Body of pancreas (tissue), 4 donors: Measurements from ENCODE around the gene MZT2B. TPM values are rescaled to one million over a fixed set of nuclear protein-coding genes. Genes with fewer than 3 reads are reported as not detected.
"Not testable (repeated sequence)": the region's sequence is repeated elsewhere in the genome, so short reads cannot be mapped to it uniquely, and the experiment has no call there.

ENCODE experiments used
- ATAC-seq: fragments of 150-250 bp; one replicate; pipeline ENCODE4 v1.9.1; 2016
- DNase-seq, 4 donors: peaks; one replicate each; pipeline ENCODE4 v3.0.0-alpha.2; 2019
- H3K27ac ChIP-seq, 4 donors: fragments of 200-600 bp; sonication (generic); 1 replicate in 3 of 4; 2 replicates in 1 of 4; pipeline versions ENCODE4 v1.5.1 to v1.6.1; 2016 to 2019; ENCODE audit warnings: mild to moderate bottlenecking in 1 of 4, mixed read lengths in 1 of 4, moderate library complexity in 1 of 4
- H3K27me3 ChIP-seq, 2 donors: fragments of 200-600 bp; sonication (generic); one replicate each; pipeline ENCODE4 v1.6.0; 2016; ENCODE audit warnings: mild to moderate bottlenecking in 1 of 2
- H3K36me3 ChIP-seq, 2 donors: fragments of 200-600 bp; sonication (generic); replicated peaks in 1 of 2; 2 replicates each; pipeline ENCODE4 v1.5.1; 2016; ENCODE audit warnings: low read depth in 2 of 2; ENCODE audit not compliant: insufficient read depth in 1 of 2
- H3K4me1 ChIP-seq: fragments of 200-600 bp; sonication (generic); one replicate; pipeline ENCODE4 v1.6.0; 2016
- H3K4me3 ChIP-seq, 2 donors: fragments of 200-600 bp; sonication (generic); 1 replicate in 1 of 2; 2 replicates in 1 of 2; pipeline ENCODE4 v1.5.1; 2016 to 2019
- H3K9me3 ChIP-seq, 3 donors: fragments of 200-600 bp; sonication (generic); 1 replicate in 2 of 3; 2 replicates in 1 of 3; pipeline ENCODE4 v1.5.1; 2016
- POLR2A ChIP-seq, 3 donors: fragments of 450-650 bp; IDR thresholded peaks; one replicate each; pipeline ENCODE4 v1.6.1; 2016; ENCODE audit warnings: antibody characterized with exemption in 3 of 3, mild to moderate bottlenecking in 2 of 3
- WGBS, 2 donors: methylation state at CpG; one replicate each; pipeline ENCODE4 v1.1.5; 2017; 5-methylcytosine and 5-hydroxymethylcytosine counted together
- intact Hi-C: fragments of 100-400 bp; cut with DNase I; formaldehyde crosslinking; loops from one replicate; pipeline ENCODE4 v1.15.1; 2023
- total RNA-seq, 2 donors: library from RNA; depleted of rRNA; stranded (reverse); fragments of >200 nt; gene quantifications; one replicate each; pipeline ENCODE4 v1.1.0, GENCODE V29; 2016
- TF ChIP-seq, protein P1 (sequence below), 7 experiments: fragments of 450-650 bp in 4 of 7; fragments of 200-600 bp in 3 of 7; sonication (generic) in 3 of 7; IDR thresholded peaks; one replicate each; pipeline ENCODE4 v1.5.1; 2016 to 2019; ENCODE audit warnings: antibody characterized with exemption in 7 of 7

MZT2B gene
- total RNA-seq, 2 donors from 2014 or later, result 68.6 to 106 TPM

DNA sequence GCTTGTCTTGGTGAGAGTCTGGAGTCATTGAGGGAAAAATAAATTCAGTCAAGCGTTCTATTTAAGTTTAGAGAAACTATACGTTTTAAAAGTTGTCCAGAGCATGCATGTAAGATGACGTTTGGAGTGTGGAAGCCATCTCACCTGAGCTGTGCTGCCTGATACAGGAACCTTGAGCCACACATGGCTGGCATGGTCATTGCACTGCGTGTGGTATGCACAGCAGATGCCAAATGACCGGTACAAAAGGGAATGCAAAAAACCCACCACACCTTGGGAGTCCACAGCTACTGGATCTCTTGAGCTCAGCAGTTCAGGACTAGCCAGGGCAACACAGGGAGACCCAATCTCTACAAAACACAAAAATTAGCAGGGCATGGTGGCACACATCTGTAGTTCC is 4.3 kb downstream of the MZT2B start:
- WGBS, 2 donors, result 81 to 83% methylated on average over 5 of the region's 5 CpGs
- Histone ChIP-seq H3K27me3 (no peaks in the 10 kb centered on the region), H3K27ac (no peak overlapping the region), H3K36me3 (no peaks in the 10 kb centered on the region), H3K4me3 (no peak overlapping the region), H3K4me1 (peaks cover 15% of the 10 kb centered on the region), H3K9me3 (no peaks in the 10 kb centered on the region)
- TF ChIP-seq, protein P1, sequence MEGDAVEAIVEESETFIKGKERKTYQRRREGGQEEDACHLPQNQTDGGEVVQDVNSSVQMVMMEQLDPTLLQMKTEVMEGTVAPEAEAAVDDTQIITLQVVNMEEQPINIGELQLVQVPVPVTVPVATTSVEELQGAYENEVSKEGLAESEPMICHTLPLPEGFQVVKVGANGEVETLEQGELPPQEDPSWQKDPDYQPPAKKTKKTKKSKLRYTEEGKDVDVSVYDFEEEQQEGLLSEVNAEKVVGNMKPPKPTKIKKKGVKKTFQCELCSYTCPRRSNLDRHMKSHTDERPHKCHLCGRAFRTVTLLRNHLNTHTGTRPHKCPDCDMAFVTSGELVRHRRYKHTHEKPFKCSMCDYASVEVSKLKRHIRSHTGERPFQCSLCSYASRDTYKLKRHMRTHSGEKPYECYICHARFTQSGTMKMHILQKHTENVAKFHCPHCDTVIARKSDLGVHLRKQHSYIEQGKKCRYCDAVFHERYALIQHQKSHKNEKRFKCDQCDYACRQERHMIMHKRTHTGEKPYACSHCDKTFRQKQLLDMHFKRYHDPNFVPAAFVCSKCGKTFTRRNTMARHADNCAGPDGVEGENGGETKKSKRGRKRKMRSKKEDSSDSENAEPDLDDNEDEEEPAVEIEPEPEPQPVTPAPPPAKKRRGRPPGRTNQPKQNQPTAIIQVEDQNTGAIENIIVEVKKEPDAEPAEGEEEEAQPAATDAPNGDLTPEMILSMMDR (IDR thresholded peaks at IDR 0.05), result no peak
- no peak for TF ChIP-seq POLR2A (IDR thresholded peaks at IDR 0.05)
- intact Hi-C loops, result no loop called here
- ATAC-seq (no peak), DNase-seq (no peak)

DNA sequence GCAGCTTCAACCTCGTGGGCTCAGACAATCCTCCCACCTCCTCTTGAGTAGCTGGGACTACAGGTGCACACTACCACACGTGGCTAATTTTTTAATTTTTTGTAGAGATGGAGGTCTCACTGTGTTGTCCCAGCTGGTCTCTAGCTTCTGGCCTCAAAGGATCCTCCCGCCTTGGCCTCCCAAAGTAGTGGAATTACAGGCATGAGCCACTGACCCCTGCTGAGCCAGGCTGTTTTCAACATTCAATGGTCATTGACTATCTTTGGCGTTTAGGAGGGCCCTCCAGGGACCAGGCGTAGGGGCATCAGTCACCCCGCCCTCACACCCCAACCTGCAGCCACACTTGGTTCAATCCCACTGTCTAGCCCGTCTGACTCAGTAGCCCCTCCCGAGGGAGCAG is 5.2 kb downstream of the MZT2B start:
- Histone ChIP-seq H3K27me3 (no peaks in the 10 kb centered on the region), H3K36me3 (no peaks in the 10 kb centered on the region), H3K27ac (no peak overlapping the region), H3K4me3 (no peak overlapping the region), H3K9me3 (no peaks in the 10 kb centered on the region), H3K4me1 (peaks cover 15% of the 10 kb centered on the region)
- ATAC-seq (no peak), DNase-seq (no peak)
- TF ChIP-seq, protein P1 (IDR thresholded peaks at IDR 0.05), result no peak
- TF ChIP-seq POLR2A (IDR thresholded peaks at IDR 0.05), result no peak
- WGBS, 2 donors, result 75 to 94% methylated on average over 6 to 8 of the region's 8 CpGs
- intact Hi-C loops, result no loop called here

DNA sequence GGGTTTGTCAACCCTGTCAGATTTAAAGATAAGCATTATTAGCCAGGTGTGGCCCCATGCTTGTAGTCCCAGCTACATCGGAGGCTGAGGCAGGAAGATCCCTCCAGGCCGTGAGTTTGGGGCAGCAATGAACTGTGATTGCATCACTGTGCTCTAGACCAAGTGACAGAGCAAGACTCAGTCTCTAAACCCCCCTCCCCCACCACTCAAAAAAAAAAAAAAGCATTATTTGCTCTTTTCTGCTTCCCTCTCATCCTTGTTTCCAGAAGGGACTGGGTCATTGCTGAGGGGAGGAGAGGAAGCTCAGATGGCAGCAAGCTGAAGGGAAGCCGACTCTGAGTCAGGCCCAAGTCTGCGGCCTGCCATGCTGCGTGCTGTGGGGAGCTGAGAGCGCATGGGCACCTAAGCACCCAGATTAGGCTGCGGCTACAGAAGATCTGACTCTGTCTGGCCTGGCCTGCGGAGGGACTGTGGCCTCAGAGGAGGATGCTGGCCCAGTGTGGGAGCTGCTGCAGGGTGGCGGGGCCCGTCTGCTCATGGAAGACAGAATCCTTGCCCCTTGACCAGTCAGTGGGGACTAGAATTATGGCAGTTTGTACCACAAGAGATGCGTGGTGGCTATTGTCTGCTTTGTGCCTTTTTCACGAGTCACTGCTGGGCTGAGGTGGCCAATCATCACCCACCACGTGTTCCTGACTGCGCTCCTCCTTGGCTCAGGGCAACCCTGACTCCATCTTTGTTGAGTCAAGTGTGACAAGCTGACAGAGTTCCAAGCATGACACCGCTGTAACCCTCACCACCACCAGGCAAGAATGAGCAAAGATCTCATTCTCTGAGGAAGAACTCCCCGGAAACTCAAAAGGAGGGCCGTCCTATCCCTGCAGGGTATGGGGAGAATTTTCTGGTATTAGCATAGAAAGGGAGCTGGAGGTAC is 6.1 kb downstream of the MZT2B start:
- H3K27me3 ChIP-seq, ATAC-seq, H3K9me3 ChIP-seq, DNase-seq, H3K4me1 ChIP-seq, H3K4me3 ChIP-seq, H3K36me3 ChIP-seq, H3K27ac ChIP-seq, intact Hi-C loops: not testable (repeated sequence)
- WGBS, 2 donors, result 88 to 96% methylated on average over 12 to 17 of the region's 17 CpGs

DNA sequence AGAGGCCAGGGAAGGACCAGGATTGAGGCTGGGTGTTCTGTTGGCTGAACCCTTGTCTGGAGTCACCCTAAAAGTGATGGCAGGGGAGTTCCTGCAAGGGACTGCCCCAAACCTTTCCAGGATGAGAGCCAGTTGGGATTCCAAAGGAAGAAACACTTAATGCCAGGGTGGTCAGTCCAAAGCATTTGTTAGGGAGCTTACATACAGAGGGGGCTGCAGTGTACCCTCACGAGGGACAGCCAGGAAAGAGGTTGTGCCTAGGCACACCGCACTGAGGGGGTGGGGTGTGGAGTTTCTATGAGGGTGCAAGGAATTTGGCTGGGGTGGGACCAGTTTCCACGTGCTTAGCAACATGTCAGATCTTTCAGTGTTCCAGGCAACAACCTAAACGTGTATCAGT is 6.9 kb downstream of the MZT2B start:
- H3K4me3 ChIP-seq, H3K36me3 ChIP-seq, intact Hi-C loops, H3K27ac ChIP-seq, DNase-seq, H3K27me3 ChIP-seq, H3K9me3 ChIP-seq, ATAC-seq, H3K4me1 ChIP-seq: not testable (repeated sequence)
- WGBS, 2 donors, result 68 to 92% methylated on average over 2 to 4 of the region's 4 CpGs

DNA sequence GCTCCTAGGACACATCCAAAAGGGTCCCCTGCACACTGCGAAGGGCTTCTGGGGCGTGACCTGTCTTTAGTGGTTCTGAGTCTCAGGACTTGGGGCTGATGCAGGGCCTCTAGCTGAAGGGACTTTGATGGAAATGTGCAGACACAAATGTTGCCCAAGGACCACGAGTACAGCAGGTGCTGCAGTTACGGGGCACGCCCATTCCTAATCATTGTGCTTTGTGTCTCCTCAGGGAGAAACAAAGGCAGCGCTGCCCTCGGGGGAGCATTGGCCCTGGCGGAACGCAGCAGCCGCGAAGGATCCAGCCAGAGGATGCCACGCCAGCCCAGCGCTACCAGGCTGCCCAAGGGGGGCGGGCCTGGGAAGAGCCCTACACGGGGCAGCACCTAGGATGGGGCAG is 8.2 kb downstream of the MZT2B start:
- ATAC-seq, result no peak
- WGBS, 2 donors, result 80 to 85% methylated on average over 9 to 15 of the region's 15 CpGs
- DNase-seq, result no peak
- H3K27me3 ChIP-seq, result no peaks in the 10 kb centered on the region
- H3K4me3 ChIP-seq, result no peak overlapping the region
- H3K36me3 ChIP-seq, result no peaks in the 10 kb centered on the region
- H3K9me3 ChIP-seq, result no peaks in the 10 kb centered on the region
- TF ChIP-seq, protein P1 (IDR thresholded peaks at IDR 0.05), result no peak
- no peak for TF ChIP-seq POLR2A (IDR thresholded peaks at IDR 0.05)
- no peaks in the 10 kb centered on the region for H3K4me1 ChIP-seq
- intact Hi-C loops, result no loop called here
- no peak overlapping the region for H3K27ac ChIP-seq

DNA sequence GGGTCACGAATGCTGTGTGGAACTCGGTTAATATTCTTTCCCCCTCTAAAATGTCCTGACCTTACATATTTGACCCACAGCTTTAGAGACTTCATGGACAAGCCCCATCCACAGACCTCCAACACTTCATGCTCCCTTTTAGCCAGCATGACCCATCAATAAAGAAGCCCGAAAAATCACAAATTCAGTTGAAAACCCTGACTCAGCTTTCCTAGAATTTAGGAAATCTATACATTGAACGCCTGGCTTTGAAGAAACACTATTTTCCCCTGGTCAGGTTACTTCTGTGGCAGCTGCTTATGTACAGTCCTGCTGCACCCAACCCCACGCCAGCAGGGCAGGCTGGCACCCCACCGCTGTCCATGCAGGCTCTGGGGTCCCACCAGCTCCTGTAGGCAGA is 9.3 kb downstream of the MZT2B start:
- H3K36me3 ChIP-seq, H3K27me3 ChIP-seq, H3K4me3 ChIP-seq, H3K9me3 ChIP-seq, H3K27ac ChIP-seq, ATAC-seq, DNase-seq, intact Hi-C loops, H3K4me1 ChIP-seq: not testable (repeated sequence)
- WGBS, 2 donors, result 94 to 95% methylated on average over 6 of the region's 6 CpGs

DNA sequence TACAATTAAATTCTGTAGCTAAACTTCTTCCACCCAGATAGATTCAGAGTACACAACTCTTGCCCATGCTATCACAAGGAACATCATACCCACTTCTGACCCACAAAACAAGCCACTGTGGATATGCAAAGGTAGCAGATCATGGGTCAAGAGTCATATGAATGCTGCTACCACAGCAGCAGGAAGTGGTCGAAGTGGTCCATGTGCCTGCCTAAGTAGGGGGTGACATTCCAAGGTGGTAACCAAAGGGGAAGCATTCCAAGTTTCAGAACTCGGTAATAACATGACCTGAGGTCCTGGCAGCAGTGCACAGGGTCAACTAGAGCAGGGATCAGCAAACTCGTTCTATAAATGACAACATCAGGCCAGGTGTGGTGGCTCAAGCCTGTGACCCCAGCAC is 10.4 kb downstream of the MZT2B start:
- H3K27me3 ChIP-seq, H3K4me3 ChIP-seq, intact Hi-C loops, H3K36me3 ChIP-seq, H3K27ac ChIP-seq, H3K9me3 ChIP-seq, H3K4me1 ChIP-seq, DNase-seq, ATAC-seq: not testable (repeated sequence)
- 77 to 86% methylated on average over 3 of the region's 3 CpGs for WGBS, 2 donors

DNA sequence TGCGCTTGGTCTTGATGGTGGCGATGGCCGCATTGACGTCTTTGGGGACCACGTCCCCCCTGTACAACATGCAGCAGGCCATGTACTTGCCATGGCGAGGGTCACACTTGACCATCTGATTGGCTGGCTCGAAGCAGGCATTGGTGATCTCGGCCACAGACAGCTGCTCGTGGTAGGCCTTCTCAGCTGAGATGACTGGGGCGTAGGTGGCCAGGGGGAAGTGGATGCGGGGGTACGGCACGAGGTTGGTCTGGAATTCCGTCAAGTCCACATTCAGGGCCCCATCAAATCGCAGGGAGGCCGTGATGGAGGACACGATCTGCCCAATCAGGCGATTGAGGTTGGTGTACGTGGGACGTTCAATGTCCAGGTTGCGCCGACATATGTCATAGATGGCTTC is 11.8 kb downstream of the MZT2B start:
- intact Hi-C loops, H3K4me1 ChIP-seq, H3K9me3 ChIP-seq, H3K27ac ChIP-seq, H3K4me3 ChIP-seq, H3K36me3 ChIP-seq, H3K27me3 ChIP-seq, ATAC-seq, DNase-seq: not testable (repeated sequence)
- 75 to 96% methylated on average over 5 to 15 of the region's 22 CpGs for WGBS, 2 donors

DNA sequence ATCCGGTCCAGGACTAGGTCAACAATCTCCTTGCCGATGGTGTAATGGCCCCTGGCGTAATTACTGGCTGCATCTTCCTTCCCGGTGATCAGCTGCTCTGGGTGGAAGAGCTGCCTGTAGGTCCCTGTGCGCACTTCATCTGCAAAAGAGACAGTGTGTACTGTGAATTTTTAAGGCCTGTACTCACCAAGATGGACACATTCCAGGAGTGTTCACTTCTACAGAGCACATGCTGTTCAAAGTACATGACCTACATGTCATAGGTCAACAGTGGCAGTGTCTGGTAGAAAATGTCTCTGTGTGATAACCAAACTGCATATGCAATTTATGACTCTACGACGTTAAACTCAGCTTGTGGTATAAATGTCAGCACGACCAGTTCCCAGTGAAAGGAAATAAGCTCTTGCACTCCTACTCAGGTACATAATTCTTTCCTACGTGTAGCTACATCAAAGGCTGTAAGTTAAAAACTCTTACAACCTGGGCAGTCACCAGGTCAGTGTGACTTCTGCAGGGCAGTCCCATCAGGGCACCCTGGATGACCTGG is 13.1 kb downstream of the MZT2B start:
- H3K27me3 ChIP-seq, ATAC-seq, H3K4me3 ChIP-seq, H3K36me3 ChIP-seq, H3K9me3 ChIP-seq, H3K4me1 ChIP-seq, intact Hi-C loops, H3K27ac ChIP-seq, DNase-seq: not testable (repeated sequence)
- 74 to 83% methylated on average over 5 to 8 of the region's 9 CpGs for WGBS, 2 donors
